ENCODE measurements around the gene ISM1. TPM values are rescaled to one million over a fixed set of nuclear protein-coding genes. Genes with fewer than 3 reads are reported as not detected.
A peak's percentile ranks its signal among the peaks of the same experiment; 100 is the strongest.

Gene ISM1
- polyA plus RNA-seq, 3 donors: not detected

DNA sequence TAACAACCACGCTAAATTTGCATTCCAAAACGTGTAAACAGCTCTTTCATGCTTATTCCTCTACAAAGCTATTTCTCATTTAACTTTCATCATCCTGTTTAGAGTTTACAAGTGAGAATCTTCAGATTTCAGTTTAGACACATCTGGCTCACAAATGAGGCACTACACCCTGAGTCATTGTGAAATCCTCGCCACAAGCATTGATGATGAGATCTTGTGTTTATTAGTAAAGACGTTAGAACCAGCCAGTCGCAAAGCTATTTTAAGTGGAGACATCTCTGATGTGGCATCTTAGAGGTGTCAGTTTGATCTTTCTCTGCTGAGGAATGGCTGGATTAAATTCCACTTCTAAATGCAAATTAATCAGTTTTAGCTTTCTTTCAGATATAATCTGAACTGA, 8.3 kb upstream of the ISM1 start:
- no peaks in the 10 kb centered on the region for H3K4me1 Mint-ChIP-seq
- H3K9ac ChIP-seq (ENCODE audit: insufficient read depth, low read length, poor library complexity, severe bottlenecking): no peak overlapping the region
- no peaks in the 10 kb centered on the region for H3K9me3 ChIP-seq (replicated peaks in 1 of 2; ENCODE audit: control insufficient read depth in 1 of 2, insufficient read depth in 1 of 2, low read length in 2 of 2)
- H3K27ac Mint-ChIP-seq: no peak overlapping the region
- H3K27me3 Mint-ChIP-seq (ENCODE audit: low read depth in 3 of 3): peaks cover 14 to 26% (median 20%) of the 10 kb centered on the region in 3 donors
- no peak overlapping the region for H2AFZ ChIP-seq (ENCODE audit: insufficient read depth, low read depth, low read length, poor library complexity, severe bottlenecking)
- no peaks in the 10 kb centered on the region for H3K4me1 ChIP-seq (ENCODE audit: control insufficient read depth in 1 of 2, insufficient read depth in 2 of 2, low read length in 2 of 2)
- TF ChIP-seq, protein P1, sequence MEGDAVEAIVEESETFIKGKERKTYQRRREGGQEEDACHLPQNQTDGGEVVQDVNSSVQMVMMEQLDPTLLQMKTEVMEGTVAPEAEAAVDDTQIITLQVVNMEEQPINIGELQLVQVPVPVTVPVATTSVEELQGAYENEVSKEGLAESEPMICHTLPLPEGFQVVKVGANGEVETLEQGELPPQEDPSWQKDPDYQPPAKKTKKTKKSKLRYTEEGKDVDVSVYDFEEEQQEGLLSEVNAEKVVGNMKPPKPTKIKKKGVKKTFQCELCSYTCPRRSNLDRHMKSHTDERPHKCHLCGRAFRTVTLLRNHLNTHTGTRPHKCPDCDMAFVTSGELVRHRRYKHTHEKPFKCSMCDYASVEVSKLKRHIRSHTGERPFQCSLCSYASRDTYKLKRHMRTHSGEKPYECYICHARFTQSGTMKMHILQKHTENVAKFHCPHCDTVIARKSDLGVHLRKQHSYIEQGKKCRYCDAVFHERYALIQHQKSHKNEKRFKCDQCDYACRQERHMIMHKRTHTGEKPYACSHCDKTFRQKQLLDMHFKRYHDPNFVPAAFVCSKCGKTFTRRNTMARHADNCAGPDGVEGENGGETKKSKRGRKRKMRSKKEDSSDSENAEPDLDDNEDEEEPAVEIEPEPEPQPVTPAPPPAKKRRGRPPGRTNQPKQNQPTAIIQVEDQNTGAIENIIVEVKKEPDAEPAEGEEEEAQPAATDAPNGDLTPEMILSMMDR (IDR thresholded peaks at IDR 0.05): no peak
- no peak overlapping the region for H3K4me3 Mint-ChIP-seq
- intact Hi-C loops (cut with micrococcal nuclease): no loop called here
- H4K20me1 ChIP-seq (ENCODE audit: insufficient read depth, low read length): no peaks in the 10 kb centered on the region
- WGBS (ENCODE audit: insufficient coverage): no CpG with 5 or more reads among the region's 5 CpGs
- H3K4me3 ChIP-seq (replicated peaks in 1 of 3; ENCODE audit: low read depth in 2 of 3, low read length in 3 of 3): no peak overlapping the region
- peaks cover 0 to 1% (median 0%) of the 10 kb centered on the region in 7 donors for H3K9me3 Mint-ChIP-seq
- no peak overlapping the region for H3K27ac ChIP-seq (ENCODE audit: low read depth in 1 of 2, low read length in 2 of 2)
- DNase-seq: no peak
- H3K4me2 ChIP-seq (replicated peaks; ENCODE audit: extremely low read depth, low read length, poor library complexity, severe bottlenecking): no peak overlapping the region
- no peaks in the 10 kb centered on the region for H3K36me3 Mint-ChIP-seq
- H3K27me3 ChIP-seq (ENCODE audit: control insufficient read depth in 2 of 2, insufficient read depth in 2 of 2, low read length in 2 of 2): peaks cover 9 to 21% of the 10 kb centered on the region in 2 donors
- no peaks in the 10 kb centered on the region for H3K36me3 ChIP-seq (replicated peaks in 1 of 2; ENCODE audit: control insufficient read depth in 1 of 2, insufficient read depth in 2 of 2, low read length in 2 of 2)
- no peaks in the 10 kb centered on the region for H3K79me2 ChIP-seq (ENCODE audit: insufficient read depth, low read length)

DNA sequence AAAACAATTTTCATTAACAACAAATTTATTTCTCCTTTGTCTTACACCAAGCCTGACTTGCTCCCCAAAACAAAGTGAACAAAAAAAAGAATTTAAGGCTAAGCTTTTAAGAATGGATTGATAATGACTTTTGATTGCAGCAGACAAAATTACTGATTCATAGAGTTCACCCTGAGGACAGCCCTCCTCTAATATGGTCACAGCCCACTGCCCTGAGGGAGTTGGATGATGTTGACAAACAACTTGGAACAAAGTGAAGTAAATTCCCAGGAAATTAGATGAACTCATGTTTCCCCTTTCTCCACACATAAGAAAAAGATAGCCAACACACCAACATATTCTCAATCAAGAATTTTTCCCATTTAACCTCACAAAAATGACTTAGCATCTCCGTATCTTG, 7.7 kb upstream of the ISM1 start:
- Histone ChIP-seq H2AFZ (ENCODE audit: insufficient read depth, low read depth, low read length, poor library complexity, severe bottlenecking) (no peak overlapping the region), H3K4me2 (replicated peaks; ENCODE audit: extremely low read depth, low read length, poor library complexity, severe bottlenecking) (no peak overlapping the region), H3K9me3 (replicated peaks in 1 of 2; ENCODE audit: control insufficient read depth in 1 of 2, insufficient read depth in 1 of 2, low read length in 2 of 2) (no peaks in the 10 kb centered on the region), H3K79me2 (ENCODE audit: insufficient read depth, low read length) (no peaks in the 10 kb centered on the region), H3K4me1 (ENCODE audit: control insufficient read depth in 1 of 2, insufficient read depth in 2 of 2, low read length in 2 of 2) (no peaks in the 10 kb centered on the region), H3K9ac (ENCODE audit: insufficient read depth, low read length, poor library complexity, severe bottlenecking) (no peak overlapping the region), H3K4me3 (replicated peaks in 1 of 3; ENCODE audit: low read depth in 2 of 3, low read length in 3 of 3) (no peak overlapping the region), H3K27ac (ENCODE audit: low read depth in 1 of 2, low read length in 2 of 2) (no peak overlapping the region), H4K20me1 (ENCODE audit: insufficient read depth, low read length) (no peaks in the 10 kb centered on the region), H3K27me3 (ENCODE audit: control insufficient read depth in 2 of 2, insufficient read depth in 2 of 2, low read length in 2 of 2) (peaks cover 15 to 27% of the 10 kb centered on the region in 2 donors), H3K36me3 (replicated peaks in 1 of 2; ENCODE audit: control insufficient read depth in 1 of 2, insufficient read depth in 2 of 2, low read length in 2 of 2) (no peaks in the 10 kb centered on the region)
- Mint-ChIP-seq H3K9me3 (peaks cover 0 to 5% (median 0%) of the 10 kb centered on the region in 7 donors), H3K4me3 (peak overlapping the region in 1 of 2 donors; percentile 17), H3K27me3 (ENCODE audit: low read depth in 3 of 3) (peaks cover 20 to 32% (median 26%) of the 10 kb centered on the region in 3 donors), H3K36me3 (no peaks in the 10 kb centered on the region), H3K4me1 (no peaks in the 10 kb centered on the region), H3K27ac (no peak overlapping the region)
- TF ChIP-seq, protein P1 (IDR thresholded peaks at IDR 0.05): no peak
- intact Hi-C loops (cut with micrococcal nuclease): no loop called here
- WGBS (ENCODE audit: insufficient coverage): 86% methylated on average over 1 of the region's 1 CpG
- DNase-seq: no peak
